Activated gamma-delta T cell treated with Interleukin-2 at 50 U/mL for 16 hours (primary cell): Measurements from ENCODE around the gene RTL3.
"Not testable (repeated sequence)": the region's sequence is repeated elsewhere in the genome, so short reads cannot be mapped to it uniquely, and the experiment has no call there.

Source experiments
- DNase-seq: peaks from one replicate; pipeline ENCODE4 v3.0.0-alpha.2; 2020

The RTL3 gene

GRCh38 chrX:78658845-78659744 is at the start of gene RTL3:
Gene RTL3, minus strand, starts transcription at chrX:78659328. Its CDS starts 908 bp downstream, at chrX:78658420.
- DNase-seq: no peak

DNA sequence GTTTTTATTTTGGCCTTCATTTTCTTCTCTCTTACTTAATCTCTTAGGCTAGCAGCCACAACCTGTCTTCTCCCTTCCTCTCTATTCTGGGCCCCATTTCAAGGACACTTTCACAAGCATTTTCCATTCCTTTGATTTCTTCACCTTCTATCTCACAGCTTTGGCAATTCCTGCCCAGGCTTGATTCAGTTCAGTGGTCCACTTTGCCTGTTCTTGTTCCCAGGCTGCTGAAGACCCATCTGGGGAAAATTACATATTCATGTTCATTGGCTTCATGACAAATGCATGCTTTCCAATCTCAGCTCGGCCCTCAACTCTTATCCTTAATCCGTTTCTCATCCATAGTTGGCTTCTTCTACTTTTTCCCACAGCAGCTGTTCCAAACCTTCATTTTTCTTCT is 49.7 kb upstream of the RTL3 start:
- no peak for DNase-seq

- no peak for DNase-seq
Observed at GRCh38 chrX:78708262-78708661, 49.1 kb upstream of the RTL3 start.

GRCh38 chrX:78706071-78706470 is 46.9 kb upstream of the RTL3 start:
- DNase-seq: no peak

- no peak for DNase-seq
Observed at GRCh38 chrX:78693536-78693935, 34.4 kb upstream of the RTL3 start.

- DNase-seq: no peak
Observed at GRCh38 chrX:78693012-78693411, 33.9 kb upstream of the RTL3 start.

GRCh38 chrX:78687586-78687985 is 28.5 kb upstream of the RTL3 start:
- no peak for DNase-seq

GRCh38 chrX:78673246-78673645 is 14.1 kb upstream of the RTL3 start:
- DNase-seq: no peak

GRCh38 chrX:78665342-78665741 is 6.2 kb upstream of the RTL3 start:
- DNase-seq: no peak

GRCh38 chrX:78661836-78662235 is 2.7 kb upstream of the RTL3 start:
- DNase-seq: no peak

- DNase-seq: no peak
Observed at GRCh38 chrX:78659955-78660354, 827 bp upstream of the RTL3 start.

DNA sequence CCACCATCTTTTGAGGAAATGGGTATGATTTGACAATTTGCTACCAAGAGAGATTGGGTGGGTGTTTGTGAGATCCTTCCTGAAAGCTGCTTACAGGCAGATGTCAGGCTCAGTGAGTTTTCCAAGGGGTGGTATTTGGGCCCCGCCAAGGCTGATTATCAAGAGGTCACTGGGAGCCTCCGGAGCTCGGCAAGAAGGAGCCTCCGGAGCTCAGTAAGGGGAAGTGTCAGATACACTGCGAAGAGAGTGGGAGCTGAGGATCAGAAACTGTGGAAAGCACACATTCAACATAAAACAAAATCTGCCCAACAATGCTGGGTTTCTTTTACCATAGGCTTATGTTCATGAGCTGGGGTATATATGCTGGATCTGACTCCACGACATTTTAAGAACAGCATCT is 714 bp downstream of the RTL3 start:
- no peak for DNase-seq

- DNase-seq: no peak
Observed at GRCh38 chrX:78655642-78656041, 3.5 kb downstream of the RTL3 start.

GRCh38 chrX:78653118-78653822 is 5.9 kb downstream of the RTL3 start:
- DNase-seq: no peak

GRCh38 chrX:78650906-78651437 is 8.2 kb downstream of the RTL3 start:
- no peak for DNase-seq

GRCh38 chrX:78643874-78644273 is 15.3 kb downstream of the RTL3 start:
- DNase-seq: no peak

DNA sequence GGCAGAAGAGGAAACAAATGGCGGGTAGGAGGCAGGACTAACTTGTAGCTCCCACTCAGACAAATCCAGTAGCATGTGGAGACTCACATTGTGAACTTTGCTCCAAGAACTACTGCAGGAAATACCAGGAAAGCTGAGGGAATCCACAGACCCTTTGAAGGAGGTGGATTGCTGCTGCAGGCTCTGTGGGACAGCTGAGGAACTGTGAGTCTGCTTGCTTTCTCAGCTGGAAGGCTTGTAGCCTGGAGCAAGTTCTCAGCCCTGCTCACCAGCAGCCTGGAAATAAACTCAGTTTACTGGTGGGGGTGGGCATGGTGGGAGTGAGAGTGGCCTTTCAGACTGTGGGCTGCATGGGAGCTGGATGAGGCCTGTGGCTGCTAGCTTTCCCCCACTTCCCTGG is 16.0 kb downstream of the RTL3 start:
- no peak for DNase-seq

- DNase-seq: not testable (repeated sequence)
Observed at GRCh38 chrX:78636096-78636495, 23.0 kb downstream of the RTL3 start.

DNA sequence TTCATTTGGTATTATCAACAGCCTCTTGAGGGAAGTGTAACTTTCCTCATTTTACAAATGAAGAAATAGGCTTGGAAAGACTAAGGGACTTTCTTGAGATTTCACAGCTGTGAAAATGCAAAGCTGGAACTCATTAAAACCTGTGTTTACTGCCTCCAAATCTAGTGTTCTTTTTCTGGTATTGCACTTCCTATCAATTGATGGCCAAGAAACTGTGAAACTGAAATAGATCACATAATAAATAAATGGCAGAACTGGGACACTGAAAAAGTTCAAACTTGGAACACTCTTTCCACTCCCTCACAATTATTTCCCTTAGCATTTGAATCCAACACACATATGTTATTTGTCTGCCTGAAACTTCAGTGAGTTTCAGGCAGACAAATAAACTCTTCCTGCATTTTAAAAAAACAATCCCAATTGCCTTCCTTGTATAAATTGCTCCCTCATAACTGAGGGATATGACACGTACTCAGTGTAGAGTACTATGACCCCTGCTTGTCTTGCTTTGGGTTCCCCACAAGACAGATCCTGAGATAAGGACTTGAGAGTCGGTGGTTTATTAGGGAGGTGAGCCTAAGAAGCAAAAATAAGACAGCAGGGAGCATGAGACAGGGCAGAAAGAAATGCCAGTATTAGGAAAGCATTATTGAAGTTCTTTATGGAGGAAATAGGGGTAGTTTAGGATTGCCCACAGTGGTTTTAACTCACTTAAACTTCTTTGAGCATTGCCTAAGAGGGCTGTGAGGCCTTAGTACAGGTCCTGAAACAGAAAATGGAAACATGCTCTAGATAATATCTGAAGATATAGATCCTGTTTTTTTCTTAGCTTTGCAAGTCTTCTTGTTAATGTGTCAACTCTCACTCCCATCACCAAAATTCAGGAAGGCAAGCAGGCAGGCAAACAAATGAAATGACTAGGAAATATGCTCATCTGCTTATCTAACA is 33.9 kb downstream of the RTL3 start:
- no peak for DNase-seq

- DNase-seq: no peak
Observed at GRCh38 chrX:78624426-78624825, 34.7 kb downstream of the RTL3 start.

DNA sequence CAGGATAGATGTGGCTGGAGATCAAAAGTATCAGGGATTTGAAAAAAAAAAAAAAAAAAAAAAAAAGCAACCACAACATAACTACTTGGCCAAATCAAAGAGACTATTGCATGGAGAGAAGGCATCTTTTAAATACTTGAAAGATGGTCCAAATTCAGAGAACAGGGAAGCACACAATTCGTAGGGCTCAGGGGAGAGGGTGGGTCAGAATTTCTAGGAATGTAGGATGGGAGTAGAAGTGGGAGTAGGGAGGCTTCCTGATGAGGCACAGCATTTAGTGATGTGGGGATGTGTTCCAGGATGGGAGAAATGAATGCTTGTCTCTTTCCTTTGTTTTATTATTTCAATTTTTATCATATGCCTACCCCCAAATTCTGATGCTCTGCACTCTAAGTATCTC is 36.3 kb downstream of the RTL3 start:
- no peak for DNase-seq

GRCh38 chrX:78619834-78620233 is 39.3 kb downstream of the RTL3 start:
- DNase-seq: no peak

GRCh38 chrX:78618987-78619386 is 40.1 kb downstream of the RTL3 start:
- DNase-seq: no peak
